BE2C (cell line): Measurements from ENCODE around the gene EXOC2.
"Not testable (repeated sequence)": the region's sequence is repeated elsewhere in the genome, so short reads cannot be mapped to it uniquely, and the experiment has no call there.

Experiments
- DNase-seq: peaks from one replicate; pipeline ENCODE4 v3.0.0-alpha.2; 2020
- H3K27me3 ChIP-seq: fragments of 250-450 bp; sonication (Bioruptor Pico); 2 replicates; pipeline ENCODE4 v1.5.1; 2020; ENCODE audit warnings: mild to moderate bottlenecking
- H3K36me3 ChIP-seq: fragments of 250-450 bp; sonication (Bioruptor Pico); 2 replicates; pipeline ENCODE4 v1.5.1; 2020; ENCODE audit warnings: mild to moderate bottlenecking
- H3K4me1 ChIP-seq: fragments of 250-450 bp; sonication (Bioruptor Pico); 2 replicates; pipeline ENCODE4 v1.5.1; 2020
- H3K4me3 ChIP-seq: 2 replicates; pipeline ENCODE4 v1.5.1; 2011; ENCODE audit warnings: low read depth, low read length
- H3K9me3 ChIP-seq: fragments of 250-450 bp; sonication (Bioruptor Pico); 2 replicates; pipeline ENCODE4 v1.5.1; 2020
- CTCF ChIP-seq: IDR thresholded peaks from 2 replicates; pipeline ENCODE4 v1.5.1; 2012; ENCODE audit warnings: mild to moderate bottlenecking, low read depth, low read length

The EXOC2 gene

GRCh38 chr6:665403-666267 lies 27.3 kb downstream of the EXOC2 start:
- H3K27me3 ChIP-seq = no peaks in the 10 kb centered on the region
- no peaks in the 10 kb centered on the region for H3K36me3 ChIP-seq
- no peak for DNase-seq
- no peaks in the 10 kb centered on the region for H3K4me1 ChIP-seq
- no peaks in the 10 kb centered on the region for H3K9me3 ChIP-seq
- TF ChIP-seq CTCF = no peak
- H3K4me3 ChIP-seq = no peak overlapping the region

GRCh38 chr6:663788-664187 lies 29.2 kb downstream of the EXOC2 start:
- not testable (repeated sequence) for DNase-seq, H3K4me1 ChIP-seq, H3K27me3 ChIP-seq, H3K4me3 ChIP-seq, H3K36me3 ChIP-seq, H3K9me3 ChIP-seq

- H3K9me3 ChIP-seq = no peaks in the 10 kb centered on the region
- no peak overlapping the region for H3K4me3 ChIP-seq
- H3K27me3 ChIP-seq = no peaks in the 10 kb centered on the region
- DNase-seq = peak; percentile 28
- no peaks in the 10 kb centered on the region for H3K36me3 ChIP-seq
- TF ChIP-seq CTCF = no peak
- H3K4me1 ChIP-seq = no peaks in the 10 kb centered on the region
Observed at GRCh38 chr6:659716-660581, 33.0 kb downstream of the EXOC2 start.

GRCh38 chr6:658244-658643 lies 34.7 kb downstream of the EXOC2 start:
- H3K27me3 ChIP-seq = no peaks in the 10 kb centered on the region
- no peaks in the 10 kb centered on the region for H3K4me1 ChIP-seq
- H3K36me3 ChIP-seq = no peaks in the 10 kb centered on the region
- no peak for TF ChIP-seq CTCF
- no peaks in the 10 kb centered on the region for H3K9me3 ChIP-seq
- DNase-seq = no peak
- H3K4me3 ChIP-seq = no peak overlapping the region

- Histone ChIP-seq H3K4me3 (no peak overlapping the region), H3K36me3 (no peaks in the 10 kb centered on the region), H3K9me3 (no peaks in the 10 kb centered on the region), H3K27me3 (no peaks in the 10 kb centered on the region), H3K4me1 (no peaks in the 10 kb centered on the region)
- no peak for TF ChIP-seq CTCF
- DNase-seq = no peak
Observed at GRCh38 chr6:657743-658142, 35.2 kb downstream of the EXOC2 start.

- DNase-seq = no peak
- H3K36me3 ChIP-seq = no peaks in the 10 kb centered on the region
- no peak within 1 kb of the TSS for H3K4me3 ChIP-seq
- no peaks in the 10 kb centered on the region for H3K9me3 ChIP-seq
- H3K4me1 ChIP-seq = no peaks in the 10 kb centered on the region
- no peak for TF ChIP-seq CTCF
- H3K27me3 ChIP-seq = no peaks in the 10 kb centered on the region
Observed at GRCh38 chr6:656460-657252, 36.3 kb downstream of the EXOC2 start, which contains the start of gene HUS1B. Gene HUS1B (minus strand): TSS chr6:657100. CDS start chr6:656944, 156 bp downstream.
